GM18505 (cell line): Measurements from ENCODE around the gene EFCAB11.

Source experiments
- ATAC-seq: cut with Tn5 transposase; IDR thresholded peaks from one replicate; pipeline ENCODE4 v1.9.1; 2021; ENCODE audit not compliant: unreplicated experiment
- POLR2A ChIP-seq: IDR thresholded peaks from 4 replicates; pipeline ENCODE4 v1.6.1; 2011; ENCODE audit warnings: borderline replicate concordance; ENCODE audit not compliant: insufficient read depth, insufficient read length; ENCODE audit errors: extremely low read depth

Gene EFCAB11

GRCh38 chr14:89941830-89942377 is 12.6 kb downstream of the EFCAB11 start:
- TF ChIP-seq POLR2A: no peak
- ATAC-seq: no peak

GRCh38 chr14:89936654-89937185 is 17.8 kb downstream of the EFCAB11 start:
- ATAC-seq: no peak
- no peak for TF ChIP-seq POLR2A

GRCh38 chr14:89933002-89933401 is 21.5 kb downstream of the EFCAB11 start:
- no peak for TF ChIP-seq POLR2A
- no peak for ATAC-seq

- no peak for TF ChIP-seq POLR2A
- no peak for ATAC-seq
Observed at GRCh38 chr14:89927186-89927865, 27.2 kb downstream of the EFCAB11 start.

GRCh38 chr14:89926694-89927093 is 27.8 kb downstream of the EFCAB11 start:
- ATAC-seq: no peak
- TF ChIP-seq POLR2A: no peak

GRCh38 chr14:89924268-89924667 is 30.3 kb downstream of the EFCAB11 start:
- TF ChIP-seq POLR2A: no peak

GRCh38 chr14:89922031-89922907 is 32.3 kb downstream of the EFCAB11 start:
- TF ChIP-seq POLR2A: no peak
- no peak for ATAC-seq

More at GRCh38 chr14:89924268-89924667, 30.3 kb downstream of the EFCAB11 start:
- no peak for ATAC-seq

GRCh38 chr14:89921346-89921745 is 33.2 kb downstream of the EFCAB11 start:
- ATAC-seq: no peak

GRCh38 chr14:89920056-89920455 is 34.5 kb downstream of the EFCAB11 start:
- TF ChIP-seq POLR2A: no peak
- ATAC-seq: no peak

More at GRCh38 chr14:89921346-89921745, 33.2 kb downstream of the EFCAB11 start:
- no peak for TF ChIP-seq POLR2A

GRCh38 chr14:89918721-89919120 is 35.8 kb downstream of the EFCAB11 start:
- ATAC-seq: no peak
- no peak for TF ChIP-seq POLR2A

GRCh38 chr14:89915114-89915878 is 39.2 kb downstream of the EFCAB11 start:
- ATAC-seq: no peak
- no peak for TF ChIP-seq POLR2A

- no peak for ATAC-seq
Observed at GRCh38 chr14:89912667-89913211, 41.8 kb downstream of the EFCAB11 start.

More at GRCh38 chr14:89912667-89913211, 41.8 kb downstream of the EFCAB11 start:
- no peak for TF ChIP-seq POLR2A
